Gastroesophageal sphincter (tissue), 3 donors: ENCODE data around the gene GPR132.

ENCODE experiments used
- EP300 ChIP-seq: sonication (generic); formaldehyde crosslinking; IDR thresholded peaks from one replicate; pipeline ENCODE4 v1.6.1; 2017; ENCODE audit warnings: antibody characterized with exemption, mild to moderate bottlenecking
- POLR2A ChIP-seq, 2 donors: fragments of 450-650 bp; IDR thresholded peaks; one replicate each; pipeline ENCODE4 v1.6.1; 2017; ENCODE audit warnings: antibody characterized with exemption in 2 of 2, mild to moderate bottlenecking in 2 of 2, moderate library complexity in 1 of 2
- POLR2AphosphoS5 ChIP-seq: sonication (generic); formaldehyde crosslinking; IDR thresholded peaks from one replicate; pipeline ENCODE4 v1.6.1; 2017; ENCODE audit warnings: antibody characterized with exemption
- TF ChIP-seq, protein P1 (sequence below), 4 experiments: fragments of 200-600 bp in 2 of 4; fragments of 450-650 bp in 2 of 4; sonication (generic) in 1 of 4; IDR thresholded peaks; one replicate each; pipeline ENCODE4 v1.5.1; 2017 to 2019; ENCODE audit warnings: antibody characterized with exemption in 4 of 4, mild to moderate bottlenecking in 2 of 4, moderate library complexity in 2 of 4

DNA sequence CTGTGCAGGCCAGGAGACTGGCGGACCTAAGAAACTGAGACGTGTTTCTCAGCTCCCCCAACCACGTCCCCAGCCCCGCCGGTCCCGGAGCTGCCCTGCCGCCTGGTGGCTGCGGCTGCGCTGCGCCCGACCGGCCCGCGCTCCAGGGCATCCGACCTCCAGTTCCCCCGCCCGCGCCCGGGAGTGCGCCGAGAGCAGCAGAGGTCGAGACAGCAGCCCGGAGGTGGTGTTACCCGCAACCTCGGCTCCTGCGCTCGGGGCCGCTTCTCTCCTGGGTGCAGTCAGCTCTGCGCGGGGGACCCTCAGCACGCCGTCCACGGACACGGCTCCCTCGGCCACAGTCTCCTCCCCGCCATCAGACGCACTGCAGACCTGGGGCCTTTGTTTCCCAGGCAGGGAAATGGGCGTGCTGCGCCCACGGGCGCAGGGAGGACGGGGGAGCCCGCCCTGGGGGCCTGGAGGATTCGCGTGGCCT lies 21.6 kb upstream of the GPR132 start:
- TF ChIP-seq, protein P1, sequence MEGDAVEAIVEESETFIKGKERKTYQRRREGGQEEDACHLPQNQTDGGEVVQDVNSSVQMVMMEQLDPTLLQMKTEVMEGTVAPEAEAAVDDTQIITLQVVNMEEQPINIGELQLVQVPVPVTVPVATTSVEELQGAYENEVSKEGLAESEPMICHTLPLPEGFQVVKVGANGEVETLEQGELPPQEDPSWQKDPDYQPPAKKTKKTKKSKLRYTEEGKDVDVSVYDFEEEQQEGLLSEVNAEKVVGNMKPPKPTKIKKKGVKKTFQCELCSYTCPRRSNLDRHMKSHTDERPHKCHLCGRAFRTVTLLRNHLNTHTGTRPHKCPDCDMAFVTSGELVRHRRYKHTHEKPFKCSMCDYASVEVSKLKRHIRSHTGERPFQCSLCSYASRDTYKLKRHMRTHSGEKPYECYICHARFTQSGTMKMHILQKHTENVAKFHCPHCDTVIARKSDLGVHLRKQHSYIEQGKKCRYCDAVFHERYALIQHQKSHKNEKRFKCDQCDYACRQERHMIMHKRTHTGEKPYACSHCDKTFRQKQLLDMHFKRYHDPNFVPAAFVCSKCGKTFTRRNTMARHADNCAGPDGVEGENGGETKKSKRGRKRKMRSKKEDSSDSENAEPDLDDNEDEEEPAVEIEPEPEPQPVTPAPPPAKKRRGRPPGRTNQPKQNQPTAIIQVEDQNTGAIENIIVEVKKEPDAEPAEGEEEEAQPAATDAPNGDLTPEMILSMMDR (IDR thresholded peaks at IDR 0.05) = peak in 3 of 4 experiments; percentile 86 to 90 (median 89)
- TF ChIP-seq EP300 (no peak), POLR2A (IDR thresholded peaks at IDR 0.05) (peak in 1 of 2 donors; percentile 10), POLR2AphosphoS5 (peak; percentile 15)
